GDM1 (cell line): ENCODE data around the gene SPDYE4.

Experiments used
- DNase-seq: peaks from one replicate; lab custom pipeline; 2025; lab: John Stamatoyannopoulos, UW

SPDYE4 gene

DNA sequence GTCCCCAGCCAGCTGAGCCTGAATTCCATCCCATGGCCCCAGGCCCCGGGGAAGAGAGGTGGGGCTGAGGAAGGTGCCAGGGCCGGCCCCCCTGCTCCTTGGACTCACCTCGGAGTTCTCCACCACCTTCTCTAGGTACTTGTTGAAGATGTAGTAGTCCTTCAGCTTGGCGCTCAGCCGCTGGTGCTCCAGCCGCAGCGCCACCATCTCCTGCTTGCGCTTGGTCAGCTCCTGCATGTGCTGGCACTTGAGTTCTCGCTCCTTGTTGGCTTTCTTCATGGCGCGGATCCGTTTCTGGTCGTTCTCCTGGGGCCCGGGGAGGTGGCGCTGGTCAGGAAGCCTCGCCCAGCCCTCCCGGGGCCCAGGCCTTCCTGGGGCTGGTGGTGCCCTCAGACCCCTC is 17.0 kb downstream of the SPDYE4 start:
- no peak for DNase-seq

GRCh38 chr17:8740486-8740885 is 17.9 kb downstream of the SPDYE4 start:
- no peak for DNase-seq

- DNase-seq = no peak
Observed at GRCh38 chr17:8739097-8739496, 19.2 kb downstream of the SPDYE4 start.

GRCh38 chr17:8736796-8737195 is 21.6 kb downstream of the SPDYE4 start:
- no peak for DNase-seq

- DNase-seq = no peak
Observed at GRCh38 chr17:8736362-8736761, 22.0 kb downstream of the SPDYE4 start.

GRCh38 chr17:8735336-8735939 is 22.9 kb downstream of the SPDYE4 start:
- DNase-seq = no peak

DNA sequence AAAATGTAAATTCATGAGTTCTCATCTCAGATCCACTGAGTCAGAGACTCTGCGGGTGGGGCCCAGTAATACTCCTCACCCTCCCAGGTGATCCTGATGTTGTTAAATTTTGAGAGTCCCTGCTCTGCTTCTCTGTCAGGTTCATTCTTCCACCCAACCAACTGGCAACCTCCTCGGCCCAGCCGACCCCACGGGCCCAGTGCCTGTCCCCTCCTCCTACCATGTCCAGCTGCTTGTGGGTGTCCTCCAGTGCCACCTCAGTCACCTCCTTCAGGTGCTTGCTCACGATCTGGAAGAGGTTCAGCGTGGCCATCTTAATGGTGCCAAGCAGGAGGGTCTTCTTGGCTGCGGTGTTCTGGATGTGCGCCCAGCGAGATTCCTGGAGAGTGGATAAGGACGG is 23.5 kb downstream of the SPDYE4 start:
- no peak for DNase-seq

DNA sequence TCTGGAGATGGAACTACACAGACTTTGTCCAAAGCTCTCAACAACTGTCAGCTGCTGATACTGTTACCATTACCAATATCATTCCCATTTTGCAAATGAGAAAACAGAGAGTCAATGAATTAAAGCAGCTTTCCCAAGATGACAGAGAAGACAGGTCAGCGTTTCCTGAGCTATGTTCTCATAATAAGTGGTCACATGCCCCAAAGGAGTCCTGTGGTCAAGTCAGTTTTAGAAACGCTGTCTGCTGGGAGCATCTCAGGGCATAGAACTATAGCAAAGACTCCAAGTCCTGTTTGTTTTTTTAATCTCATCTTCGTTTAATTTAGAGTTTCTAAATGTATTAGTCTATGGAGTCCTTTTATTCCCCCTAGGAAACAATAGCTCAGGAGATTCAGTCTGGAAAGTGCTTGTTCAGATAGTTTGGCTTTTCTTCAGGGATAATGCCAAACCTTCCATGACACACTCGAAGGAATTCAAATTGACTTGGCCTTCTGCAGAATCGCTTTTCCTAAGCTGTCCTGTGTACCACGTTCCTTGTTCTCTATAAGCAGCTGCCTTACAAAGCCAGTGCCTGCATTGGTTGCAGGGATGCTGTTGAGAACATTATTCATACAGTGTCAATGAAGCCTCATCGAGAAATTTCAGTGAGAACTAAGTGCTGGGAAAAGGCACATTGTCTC is 25.8 kb downstream of the SPDYE4 start:
- DNase-seq = no peak

- no peak for DNase-seq
Observed at GRCh38 chr17:8729860-8730259, 28.5 kb downstream of the SPDYE4 start.

- DNase-seq = no peak
Observed at GRCh38 chr17:8729421-8729820, 28.9 kb downstream of the SPDYE4 start.

DNA sequence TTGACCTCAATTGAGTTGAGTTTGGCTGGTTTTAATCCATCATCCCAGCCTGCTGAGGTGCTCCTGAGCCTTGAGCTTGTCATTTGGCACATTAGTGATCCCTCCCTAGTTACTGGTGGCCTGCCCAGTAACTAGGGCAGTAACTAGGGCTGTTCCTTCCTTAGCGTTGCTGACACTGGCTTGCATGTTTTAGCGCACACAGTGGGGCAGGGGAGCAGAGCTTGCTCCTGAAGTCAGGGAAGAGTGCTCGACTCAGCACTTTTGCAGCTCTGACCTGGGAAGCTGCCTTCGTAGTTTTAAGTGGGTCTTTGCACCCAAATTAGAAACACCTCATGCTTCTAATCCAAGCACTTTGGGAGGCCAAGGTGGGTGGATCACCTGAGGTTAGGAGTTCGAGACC is 29.4 kb downstream of the SPDYE4 start:
- DNase-seq = no peak

- no peak for DNase-seq
Observed at GRCh38 chr17:8728251-8728938, 30.0 kb downstream of the SPDYE4 start.

DNA sequence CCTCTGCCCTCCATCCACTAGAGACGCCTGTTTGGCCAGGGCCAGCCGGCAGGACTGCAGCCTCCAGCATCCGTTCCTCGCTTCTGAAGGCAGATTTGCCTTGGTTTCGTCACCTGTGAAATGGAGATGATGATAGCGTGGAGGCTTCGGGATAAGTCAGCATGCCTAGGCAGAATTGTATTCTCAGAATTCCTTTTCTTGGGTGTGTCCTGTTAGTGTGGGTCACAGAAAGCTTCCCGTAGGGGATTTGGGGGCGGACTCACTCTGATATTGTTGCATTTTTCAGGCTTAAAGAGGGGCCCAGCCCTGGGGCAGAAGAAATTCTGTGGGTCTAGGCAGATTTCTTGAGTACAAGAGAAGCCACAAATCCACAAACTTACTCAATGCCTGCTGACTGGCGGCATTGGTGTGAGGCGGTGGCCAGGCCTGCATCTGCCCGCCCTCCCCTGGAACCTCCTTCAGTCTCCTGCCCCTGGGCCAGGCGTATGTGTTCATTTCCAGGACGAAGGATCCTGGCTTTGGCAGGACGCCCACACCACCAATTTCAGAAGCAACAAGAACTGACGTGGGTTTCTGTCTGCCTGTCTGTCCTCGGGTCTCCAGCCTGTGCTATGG is 31.3 kb downstream of the SPDYE4 start:
- DNase-seq = no peak

GRCh38 chr17:8725881-8726876 is 32.2 kb downstream of the SPDYE4 start:
- DNase-seq = no peak

- no peak for DNase-seq
Observed at GRCh38 chr17:8724451-8724850, 33.9 kb downstream of the SPDYE4 start.

DNA sequence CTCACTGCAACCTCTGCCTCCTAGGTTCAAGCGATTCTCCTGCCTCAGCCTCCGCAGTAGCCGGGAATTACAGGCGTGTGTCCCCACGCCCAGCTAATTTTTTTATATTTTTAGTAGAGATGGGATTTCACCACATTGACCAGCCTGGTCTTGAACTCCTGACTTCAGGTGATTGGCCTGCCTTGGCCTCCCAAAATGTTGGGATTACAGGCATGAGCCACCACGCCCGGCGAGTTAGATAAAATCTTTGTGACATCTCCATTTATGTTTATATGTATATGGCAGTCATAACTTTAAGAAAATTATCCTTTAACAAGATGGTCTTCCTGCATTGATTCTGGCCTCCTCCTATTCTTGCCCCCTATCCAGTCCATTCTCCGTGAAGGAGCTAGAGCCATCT is 37.8 kb downstream of the SPDYE4 start:
- DNase-seq = no peak

- no peak for DNase-seq
Observed at GRCh38 chr17:8719291-8720246, 38.8 kb downstream of the SPDYE4 start.

- DNase-seq = no peak
Observed at GRCh38 chr17:8718001-8718563, 40.3 kb downstream of the SPDYE4 start.

DNA sequence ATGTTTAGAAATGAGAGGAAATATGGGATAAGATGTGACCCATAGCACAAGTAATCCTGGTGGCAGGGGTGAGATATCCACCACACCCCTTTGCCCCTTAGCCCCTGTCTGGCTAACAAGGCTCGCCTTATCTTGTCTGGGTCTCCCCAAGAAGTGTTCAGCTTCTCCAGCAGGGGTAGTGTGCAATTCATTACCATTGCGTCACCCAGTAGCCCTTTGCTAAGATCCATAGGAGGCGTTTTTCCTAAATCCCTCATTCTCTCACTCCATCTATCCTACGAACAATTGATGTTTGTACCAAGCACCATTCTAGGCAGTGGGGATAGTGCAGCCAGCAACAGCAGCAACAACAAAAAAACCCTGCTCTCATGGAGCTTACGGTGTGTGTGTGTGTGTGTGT is 44.5 kb downstream of the SPDYE4 start:
- no peak for DNase-seq

- DNase-seq = no peak
Observed at GRCh38 chr17:8713315-8713714, 45.0 kb downstream of the SPDYE4 start.
